HG03103 (cell line): ENCODE measurements around the gene OAS3.
"Not testable (repeated sequence)": the region's sequence is repeated elsewhere in the genome, so short reads cannot be mapped to it uniquely, and the experiment has no call there.

Source experiments
- ATAC-seq: cut with Tn5 transposase; IDR thresholded peaks from one replicate; pipeline ENCODE4 v1.9.1; 2021; ENCODE audit warnings: low read depth; ENCODE audit not compliant: unreplicated experiment

The OAS3 gene

GRCh38 chr12:112947761-112948160, 9.5 kb downstream of the OAS3 start:
- no peak for ATAC-seq

GRCh38 chr12:112948806-112949205, 10.5 kb downstream of the OAS3 start:
- ATAC-seq = no peak

GRCh38 chr12:112950701-112951100, 12.4 kb downstream of the OAS3 start:
- no peak for ATAC-seq

GRCh38 chr12:112957125-112957524, 18.9 kb downstream of the OAS3 start:
- not testable (repeated sequence) for ATAC-seq

GRCh38 chr12:112961074-112961473, 22.8 kb downstream of the OAS3 start:
- ATAC-seq = no peak

GRCh38 chr12:112961536-112961935, 23.3 kb downstream of the OAS3 start:
- no peak for ATAC-seq

- no peak for ATAC-seq
Observed at GRCh38 chr12:112962561-112962960, 24.3 kb downstream of the OAS3 start.

GRCh38 chr12:112963227-112963861, 25.1 kb downstream of the OAS3 start:
- no peak for ATAC-seq

GRCh38 chr12:112964067-112964670, 25.9 kb downstream of the OAS3 start:
- ATAC-seq = no peak

- ATAC-seq = no peak
Observed at GRCh38 chr12:112964915-112965314, 26.6 kb downstream of the OAS3 start.

- no peak for ATAC-seq
Observed at GRCh38 chr12:112965643-112966042, 27.4 kb downstream of the OAS3 start.

- ATAC-seq = no peak
Observed at GRCh38 chr12:112967306-112967705, 29.0 kb downstream of the OAS3 start.

- no peak for ATAC-seq
Observed at GRCh38 chr12:112967858-112968257, 29.6 kb downstream of the OAS3 start.

- no peak for ATAC-seq
Observed at GRCh38 chr12:112969547-112970306, 31.5 kb downstream of the OAS3 start.

- no peak for ATAC-seq
Observed at GRCh38 chr12:112970391-112970790, 32.1 kb downstream of the OAS3 start.

GRCh38 chr12:112971248-112971647, 33.0 kb downstream of the OAS3 start:
- ATAC-seq = no peak

- no peak for ATAC-seq
Observed at GRCh38 chr12:112973011-112973735, 34.9 kb downstream of the OAS3 start.

- no peak for ATAC-seq
Observed at GRCh38 chr12:112973818-112974231, 35.6 kb downstream of the OAS3 start.

- ATAC-seq = no peak
Observed at GRCh38 chr12:112974904-112975303, 36.6 kb downstream of the OAS3 start.

GRCh38 chr12:112977139-112977538, 38.9 kb downstream of the OAS3 start:
- ATAC-seq = no peak

GRCh38 chr12:112977641-112978040, 39.4 kb downstream of the OAS3 start:
- no peak for ATAC-seq
